ENCODE results near the gene MRPS6.
A peak's percentile ranks its signal among the peaks of the same experiment; 100 is the strongest.

MRPS6 gene

DNA sequence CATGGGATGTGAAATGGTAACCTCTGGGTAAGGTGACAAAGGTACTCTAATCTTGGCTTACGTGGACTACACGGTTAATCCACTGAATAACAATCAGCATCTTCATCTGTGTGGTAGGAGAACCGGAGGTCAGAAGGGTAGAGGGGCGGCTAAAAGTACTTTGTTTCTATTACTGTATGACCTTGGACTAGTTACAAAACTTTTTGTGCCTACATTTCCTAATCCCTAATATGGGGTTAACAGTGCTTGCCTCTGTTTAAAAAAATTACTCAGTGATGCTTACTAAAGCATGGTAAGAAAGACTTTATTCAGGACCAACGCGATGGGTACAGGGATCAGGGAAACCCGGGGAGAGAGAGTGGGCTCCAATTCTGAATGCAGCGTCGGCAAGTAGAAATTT, 1.7 kb upstream of the MRPS6 start:
- DNase-seq (ENCODE audit: low read depth in 2 of 2) = no peak

DNA sequence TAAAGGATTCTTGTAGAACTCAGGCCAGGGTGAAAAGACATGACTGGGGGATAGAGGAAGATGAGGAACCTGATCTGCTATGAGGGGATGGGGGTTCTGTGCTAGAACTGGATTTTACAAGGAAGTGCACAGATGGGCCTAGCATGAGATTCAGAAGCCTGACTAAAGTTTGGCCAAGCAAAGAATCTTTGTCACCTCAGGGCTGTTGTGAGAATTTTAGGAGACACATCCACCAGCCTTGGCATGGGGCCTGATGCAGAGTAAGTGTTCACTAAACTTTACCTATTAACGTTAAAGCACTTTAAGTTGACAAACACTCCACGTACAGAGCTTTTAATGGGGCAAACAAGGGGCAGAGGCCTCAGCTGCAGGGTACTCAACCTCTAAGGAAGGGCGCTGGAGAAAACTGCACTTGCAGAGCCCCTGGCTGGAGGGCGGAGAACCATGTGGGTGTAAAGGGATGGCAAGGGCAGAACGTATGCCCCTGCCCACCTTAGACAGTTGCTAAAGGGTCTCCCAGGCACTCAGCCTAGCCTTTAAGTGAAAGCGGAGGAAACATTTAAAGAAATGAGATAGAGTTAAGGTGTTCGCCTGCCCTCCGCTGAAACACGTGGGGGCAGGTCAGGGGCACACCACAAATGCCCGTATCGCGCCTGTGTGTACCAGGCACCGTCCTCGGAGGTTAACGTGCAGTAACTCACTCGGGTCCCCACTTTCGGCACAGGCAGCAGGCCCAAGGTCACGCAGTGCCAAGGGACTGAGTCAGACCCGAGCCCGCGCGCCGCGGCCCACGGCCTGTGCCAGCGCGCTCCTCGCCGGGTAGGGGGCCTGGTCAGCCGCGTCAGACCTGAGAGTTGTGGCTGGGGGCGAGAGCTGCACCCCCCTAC, 990 bp upstream of the MRPS6 start:
- no peak for DNase-seq (ENCODE audit: low read depth in 2 of 2)

DNA sequence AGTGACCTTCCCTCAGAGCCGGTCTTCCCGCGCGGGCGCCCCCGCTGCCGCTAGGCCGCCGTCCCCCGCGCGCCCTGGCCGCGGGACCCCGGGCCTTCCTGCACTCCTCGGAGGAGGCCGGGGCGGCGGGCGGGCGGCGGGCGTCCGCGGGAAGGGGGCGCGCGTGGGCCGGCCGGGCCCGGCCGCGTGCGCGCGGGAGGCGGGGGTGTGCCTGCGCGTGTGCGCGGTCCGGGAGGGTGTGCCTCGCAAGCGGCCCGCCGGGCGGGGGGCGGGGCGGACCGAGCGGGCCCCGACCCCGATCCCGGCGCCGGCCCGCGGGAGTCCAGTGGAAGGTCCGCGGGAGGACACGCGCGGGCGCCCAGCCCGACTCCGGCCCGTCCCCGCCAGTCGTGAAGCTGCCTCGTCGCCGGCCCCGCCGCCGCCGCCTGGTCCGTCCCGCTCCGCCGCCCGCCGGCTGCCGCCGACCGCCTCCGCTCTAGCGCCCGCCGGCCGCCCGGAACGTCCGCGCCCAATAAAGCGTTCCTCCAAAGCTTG, 438 bp downstream of the MRPS6 start:
- peak in 1 of 2 experiments; percentile 11 for DNase-seq (ENCODE audit: low read depth in 2 of 2)

DNA sequence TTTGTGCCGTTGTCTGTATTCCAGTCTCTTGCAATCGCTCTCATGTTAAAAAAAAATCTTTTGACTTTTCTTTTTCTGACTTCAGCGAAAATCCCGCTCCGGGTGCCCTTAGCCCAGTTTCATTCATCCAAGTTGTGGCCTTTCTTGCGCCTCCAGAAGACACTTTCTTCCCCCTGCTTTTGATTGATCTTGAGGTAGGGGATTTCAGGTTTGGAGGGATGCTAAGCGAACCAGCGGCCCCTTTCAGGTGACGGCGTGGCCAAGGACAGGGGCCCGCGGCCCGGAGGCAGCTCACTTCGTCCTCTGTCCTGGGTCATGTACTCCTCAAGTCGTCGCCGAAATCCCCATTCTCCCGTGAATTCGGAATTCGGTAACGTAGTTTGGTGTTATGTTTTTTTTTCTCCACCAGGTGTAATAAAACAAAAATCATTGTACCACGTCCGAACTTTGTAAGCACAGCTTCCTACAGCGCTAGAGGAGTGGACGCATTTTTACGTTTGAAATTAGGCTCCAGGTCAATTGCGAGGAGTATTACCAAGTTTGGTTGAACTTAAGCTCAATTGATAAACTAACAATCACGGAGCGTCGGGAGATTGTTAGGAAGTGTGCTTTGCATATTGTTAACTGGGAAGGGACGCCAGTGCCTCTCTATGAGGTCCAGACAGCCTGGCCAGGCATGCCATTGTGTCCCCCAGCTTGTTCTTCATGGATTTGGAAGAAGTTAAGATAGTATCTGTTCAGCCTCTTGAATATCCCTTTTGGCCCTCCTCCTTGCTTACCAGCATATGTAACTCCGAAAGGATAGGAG, 1.1 kb downstream of the MRPS6 start:
- DNase-seq (ENCODE audit: low read depth in 2 of 2) = no peak

DNA sequence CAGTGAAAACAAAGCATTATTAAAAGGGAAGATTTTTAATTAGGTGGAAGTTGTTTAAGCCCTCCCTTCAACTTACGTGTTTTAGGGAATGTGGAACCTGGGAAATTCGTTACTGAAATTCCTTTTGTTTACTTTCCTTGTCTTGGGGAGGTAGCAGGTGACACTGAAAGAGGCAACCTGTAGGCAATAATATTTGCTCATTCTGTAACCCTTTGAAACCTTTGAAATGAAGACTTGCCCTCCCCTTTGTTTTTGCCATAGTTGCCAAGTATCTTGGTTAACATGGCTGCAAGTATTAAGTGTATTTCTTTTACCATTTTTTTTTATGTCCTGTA, 1.7 kb downstream of the MRPS6 start:
- no peak for DNase-seq (ENCODE audit: low read depth in 2 of 2)

DNA sequence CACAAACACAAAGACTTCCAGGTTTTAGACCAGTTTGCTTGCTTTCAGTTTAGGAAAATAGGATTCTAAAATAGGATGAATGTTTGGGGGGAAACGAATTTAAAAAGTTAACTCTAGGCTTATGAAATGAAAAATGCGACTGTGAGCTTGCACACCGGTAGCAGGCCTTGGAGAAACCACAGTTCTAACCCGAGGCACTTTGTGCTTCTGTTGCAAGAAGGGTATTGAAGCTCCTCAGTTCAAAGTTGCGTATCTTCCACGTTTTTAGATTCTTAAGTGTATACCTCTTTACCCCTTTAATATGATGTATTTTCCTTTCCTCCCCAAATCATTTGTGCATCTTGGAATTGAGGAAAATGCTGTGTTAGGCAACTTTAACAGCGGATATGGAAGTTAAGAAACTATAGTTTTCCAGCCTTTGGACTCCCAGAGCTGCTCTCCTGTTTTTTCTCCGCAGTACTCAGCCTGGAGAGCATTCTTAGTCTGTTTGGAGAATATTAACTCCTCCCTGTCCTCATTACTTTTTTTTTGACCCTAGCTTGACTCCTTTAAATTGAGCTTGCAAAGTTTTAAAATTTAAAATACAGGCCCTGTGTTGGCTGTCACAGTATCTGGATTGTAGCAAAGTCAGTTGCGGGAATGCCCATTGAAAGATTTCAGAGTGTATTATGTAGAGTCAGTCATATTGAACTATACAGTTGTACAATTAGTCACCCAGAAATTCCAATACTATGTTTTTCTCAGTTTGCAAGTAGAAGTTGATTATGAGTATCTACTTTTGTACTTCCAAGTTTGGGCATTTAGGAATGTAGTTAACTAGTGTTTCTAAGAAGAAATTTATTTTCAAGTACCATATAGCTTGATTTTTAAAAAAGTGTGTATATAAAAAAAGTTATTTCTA, 2.6 kb downstream of the MRPS6 start:
- no peak for DNase-seq (ENCODE audit: low read depth in 2 of 2)

DNA sequence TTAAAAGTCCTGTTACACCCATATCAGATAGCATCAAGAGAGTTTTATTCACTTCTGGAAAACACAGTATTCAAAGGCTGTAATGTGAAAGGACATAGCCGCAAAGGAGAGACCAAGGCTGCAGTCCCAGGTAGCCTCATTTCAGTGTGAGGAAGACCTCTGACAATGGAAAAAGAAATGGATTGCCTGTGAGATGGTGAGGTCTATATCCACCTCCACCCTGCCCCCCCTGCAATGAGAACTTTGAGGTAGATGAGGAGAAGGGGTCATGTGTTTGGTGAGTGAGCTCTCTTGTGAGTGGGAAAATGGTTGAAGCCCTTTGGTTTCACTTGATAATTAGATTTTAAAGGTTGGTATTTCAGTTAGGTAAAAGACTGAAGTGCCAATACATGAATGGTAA, 3.5 kb downstream of the MRPS6 start:
- DNase-seq (ENCODE audit: low read depth in 2 of 2) = no peak

DNA sequence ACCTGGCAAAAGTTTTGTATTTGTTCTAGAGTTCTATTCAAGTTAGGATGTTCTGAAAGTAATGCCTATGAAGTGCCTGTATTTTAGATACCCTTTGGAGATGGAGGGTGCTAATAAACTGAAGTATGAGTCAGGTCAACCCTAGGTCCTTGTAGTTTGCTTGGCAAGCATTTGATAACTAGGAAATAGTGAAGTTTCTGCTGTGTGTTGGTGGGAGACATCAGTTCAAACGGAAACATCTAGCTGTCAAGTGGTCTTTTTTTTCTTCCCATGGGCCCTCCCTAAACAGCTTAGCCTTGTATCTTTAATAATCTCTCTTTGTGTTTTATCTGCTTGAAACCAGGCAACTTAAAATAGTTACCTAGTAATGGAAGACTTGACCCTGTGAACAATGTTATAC, 4.5 kb downstream of the MRPS6 start:
- DNase-seq (ENCODE audit: low read depth in 2 of 2) = no peak

DNA sequence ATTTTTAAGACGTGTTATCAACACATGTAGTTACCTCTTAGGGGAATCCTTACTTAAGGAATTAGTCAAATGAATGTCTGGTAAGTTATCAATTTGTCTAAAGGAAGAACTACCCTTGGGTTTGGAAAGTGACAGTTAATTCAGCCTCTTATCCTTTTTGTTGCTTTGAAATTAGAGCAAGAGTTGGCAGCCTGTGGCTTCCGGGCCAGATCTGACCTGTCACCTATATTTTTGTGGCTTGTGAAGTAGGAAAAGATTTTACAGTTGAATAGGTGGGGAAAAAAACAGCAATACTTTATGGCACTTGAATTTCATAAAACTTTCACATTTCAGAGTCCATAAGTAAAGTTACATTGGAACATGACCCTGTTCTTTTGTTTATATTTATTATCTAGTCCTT, 5.5 kb downstream of the MRPS6 start:
- no peak for DNase-seq (ENCODE audit: low read depth in 2 of 2)

DNA sequence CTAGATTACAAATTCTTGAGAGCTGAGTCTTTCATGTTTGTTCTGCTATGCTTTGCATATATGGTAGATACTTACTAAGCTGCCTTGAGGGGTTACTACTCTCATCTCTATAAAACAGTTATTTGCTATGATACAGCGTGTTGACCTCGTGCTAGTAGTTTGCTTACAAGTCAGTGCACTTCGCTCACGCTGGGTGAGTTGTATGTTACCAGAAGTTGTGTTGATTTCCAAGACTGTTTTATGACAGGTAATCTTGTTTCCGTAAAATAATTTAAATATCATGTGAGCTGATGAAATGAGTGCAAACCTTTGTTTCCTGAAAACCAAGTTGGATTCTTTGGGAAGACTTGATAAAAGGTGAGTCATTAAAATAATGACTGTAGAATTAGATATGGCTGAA, 7.3 kb downstream of the MRPS6 start:
- DNase-seq (ENCODE audit: low read depth in 2 of 2) = no peak

DNA sequence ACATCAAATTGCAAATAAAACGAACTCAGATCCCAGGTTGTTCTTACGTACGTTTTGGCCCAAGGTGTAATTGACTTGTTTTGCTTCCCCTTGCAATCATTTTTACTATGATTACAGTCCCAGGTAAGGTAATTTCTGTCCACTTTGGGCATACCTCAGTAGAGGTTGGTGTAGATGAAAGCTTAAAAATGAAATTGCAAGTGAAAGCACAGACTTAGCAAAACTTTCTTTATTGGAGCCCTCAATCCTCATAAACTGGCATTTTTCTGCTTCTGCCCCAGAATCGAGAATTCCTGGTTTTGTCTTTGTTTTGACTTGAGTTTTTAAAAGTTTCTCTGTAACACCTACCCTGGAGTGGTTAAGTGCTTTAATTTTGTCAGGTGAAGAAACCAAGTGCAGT, 9.4 kb downstream of the MRPS6 start:
- DNase-seq (ENCODE audit: low read depth in 2 of 2) = no peak

DNA sequence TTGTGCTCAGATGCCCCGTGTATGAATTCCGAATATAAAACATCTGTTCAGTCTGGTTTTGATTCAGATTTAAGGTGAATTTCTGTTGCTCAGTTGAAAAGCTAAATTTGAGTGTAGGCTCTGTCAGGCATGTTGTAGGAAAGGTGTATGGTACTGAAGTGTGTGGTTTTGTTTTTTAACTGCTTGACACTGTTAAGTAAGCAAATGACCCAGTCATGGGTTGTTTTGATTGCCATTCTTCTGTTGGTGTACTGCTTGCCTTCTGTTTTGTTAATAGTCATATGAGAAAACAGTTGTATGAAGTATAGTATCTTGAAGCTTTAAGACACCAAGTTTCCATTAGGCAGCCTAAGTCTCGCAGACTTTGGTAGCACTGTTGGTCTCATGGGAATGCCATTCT, 10.0 kb downstream of the MRPS6 start:
- no peak for DNase-seq (ENCODE audit: low read depth in 2 of 2)

DNA sequence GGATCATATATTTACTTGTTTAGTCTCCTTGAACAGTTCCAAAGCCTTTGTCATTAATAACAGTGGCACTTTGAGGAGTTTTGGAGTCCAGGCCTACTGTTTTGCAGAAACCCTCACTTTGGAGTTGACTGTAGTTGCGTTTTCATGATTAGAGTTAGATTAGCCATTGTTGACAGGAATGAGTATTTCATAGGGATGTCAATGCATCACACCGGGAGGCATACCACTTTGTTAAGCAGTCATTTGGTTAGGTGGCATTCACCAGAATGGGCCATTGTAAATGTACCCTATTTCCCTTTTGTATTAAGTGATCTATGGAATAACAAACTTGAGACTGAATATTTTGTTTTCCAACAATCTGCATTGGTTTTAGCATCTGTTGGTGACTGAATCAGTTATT, 11.8 kb downstream of the MRPS6 start:
- DNase-seq (ENCODE audit: low read depth in 2 of 2) = no peak

DNA sequence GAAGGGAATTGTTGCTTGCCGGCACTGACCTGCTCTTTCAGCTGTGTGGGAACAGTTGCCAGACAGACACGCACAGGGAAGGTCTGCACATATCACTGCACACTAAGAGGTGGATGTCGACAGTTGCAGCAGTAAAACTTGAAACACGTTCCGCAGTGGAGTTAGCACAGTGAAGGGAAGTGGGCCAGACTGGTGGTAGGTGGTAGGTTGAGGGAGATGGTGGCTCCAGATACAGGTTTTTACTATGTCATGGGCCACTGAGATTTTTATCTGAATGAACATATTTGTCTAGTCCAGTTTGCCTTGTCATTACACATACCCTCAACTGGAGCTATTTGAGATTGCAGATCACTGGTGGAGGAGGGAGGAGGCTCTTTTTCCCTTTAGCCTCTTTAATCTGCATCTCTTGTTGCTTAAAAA, 13.5 kb downstream of the MRPS6 start:
- DNase-seq (ENCODE audit: low read depth in 2 of 2) = no peak

DNA sequence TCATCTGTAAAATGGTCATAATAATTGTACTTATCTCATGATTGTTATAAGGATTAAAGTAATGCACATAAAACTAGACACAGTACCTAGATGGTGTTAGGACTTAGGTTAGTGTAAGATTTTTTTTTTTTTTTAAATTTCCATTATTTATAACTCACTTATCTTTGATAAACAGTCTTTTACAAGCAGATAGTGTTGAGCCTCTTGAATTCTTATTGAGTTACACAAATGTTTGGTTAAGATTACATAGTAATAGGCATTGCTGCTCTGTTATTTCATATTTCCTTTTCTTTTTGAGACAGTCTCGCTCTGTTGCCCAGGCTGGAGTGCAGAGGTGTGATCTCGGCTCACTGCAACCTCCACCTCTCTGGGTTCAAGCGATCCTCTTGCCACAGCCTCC, 15.4 kb downstream of the MRPS6 start:
- DNase-seq (ENCODE audit: low read depth in 2 of 2) = no peak

DNA sequence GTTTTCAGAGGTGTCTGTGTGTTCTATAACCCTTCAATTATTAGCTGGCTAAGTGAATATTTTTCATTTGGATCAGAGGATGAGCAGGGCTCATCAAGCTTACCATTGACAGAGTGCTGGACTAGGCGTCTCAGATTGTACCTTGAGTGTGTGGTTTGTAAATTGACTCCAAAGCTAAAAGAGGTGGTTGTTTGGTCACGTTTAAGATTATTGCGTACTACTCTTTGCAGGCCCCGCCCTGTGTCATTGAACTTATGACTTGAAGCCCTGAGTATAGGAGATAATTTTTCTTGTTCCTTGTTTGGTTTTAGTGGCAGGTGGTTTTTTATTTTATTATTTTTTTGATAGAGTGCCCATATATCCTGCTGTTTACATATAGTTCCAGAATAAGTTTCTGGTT, 17.7 kb downstream of the MRPS6 start:
- DNase-seq (ENCODE audit: low read depth in 2 of 2) = no peak

DNA sequence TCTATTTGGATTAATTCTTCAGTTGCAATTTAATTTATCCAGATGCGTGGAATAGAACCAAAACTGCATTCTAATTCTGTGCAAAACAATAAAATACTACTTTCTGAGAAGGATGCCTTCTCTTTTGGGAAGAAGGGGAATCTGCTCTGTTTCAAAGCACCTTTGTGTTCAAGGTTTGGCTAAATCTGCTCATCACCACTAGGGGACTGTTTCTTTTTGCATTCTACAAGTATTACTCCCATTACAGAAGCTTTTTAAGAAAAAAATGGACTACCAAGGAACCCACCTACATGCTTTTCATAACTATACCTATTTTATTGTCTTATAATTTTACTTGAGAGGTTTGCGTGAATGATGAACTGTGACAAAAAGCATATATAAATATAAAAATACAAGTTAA, 18.2 kb downstream of the MRPS6 start:
- no peak for DNase-seq (ENCODE audit: low read depth in 2 of 2)

DNA sequence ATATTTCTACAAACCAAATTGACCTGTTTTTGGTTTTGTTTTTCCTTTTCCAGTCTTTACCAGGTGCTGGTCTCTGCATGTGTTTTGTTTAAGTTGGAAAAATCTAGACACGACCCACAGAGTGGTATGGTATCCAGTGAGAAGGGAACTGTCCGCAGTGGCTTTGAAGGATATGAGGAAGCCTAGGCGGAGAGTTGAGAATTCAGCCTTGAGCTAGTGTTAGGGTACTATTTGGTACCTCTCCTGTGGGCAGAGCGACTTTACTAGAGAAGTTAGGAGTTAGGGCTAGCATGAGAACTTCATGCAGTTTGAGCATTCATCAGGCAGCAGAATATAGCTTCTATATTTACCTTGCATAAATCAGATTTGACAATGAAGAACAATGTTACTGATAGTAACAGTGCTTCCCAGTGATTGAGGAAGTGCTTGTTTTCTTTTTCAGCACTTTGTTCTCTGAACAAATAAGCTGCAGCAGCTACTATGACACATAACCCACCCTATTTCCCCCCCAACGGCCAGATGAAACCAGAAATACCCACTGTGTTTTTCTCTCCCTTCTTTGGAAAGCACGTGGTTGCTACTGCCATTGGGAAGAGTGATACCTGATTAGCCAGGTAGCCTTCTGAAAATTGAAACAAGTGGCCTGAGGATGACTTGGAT, 19.0 kb downstream of the MRPS6 start:
- DNase-seq (ENCODE audit: low read depth in 2 of 2) = no peak

DNA sequence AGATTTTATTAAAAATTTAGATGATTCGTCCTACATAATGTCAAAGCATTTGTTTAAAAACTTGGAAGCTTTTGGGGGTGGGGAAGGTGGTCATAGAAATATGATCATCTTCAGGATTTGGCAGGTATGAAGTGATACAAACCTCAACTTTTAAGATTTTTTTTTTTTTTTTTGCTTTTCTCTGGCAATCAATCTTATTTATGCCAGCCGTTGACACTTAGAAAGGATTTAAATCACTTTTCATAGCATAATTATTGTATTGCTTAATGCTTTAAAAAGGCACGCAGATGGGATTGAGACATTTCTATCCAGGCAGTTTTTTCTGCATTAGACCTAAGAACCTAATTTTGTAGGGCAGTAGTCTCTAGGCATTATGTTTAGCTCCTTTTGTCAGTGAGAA, 19.7 kb downstream of the MRPS6 start:
- DNase-seq (ENCODE audit: low read depth in 2 of 2) = no peak

DNA sequence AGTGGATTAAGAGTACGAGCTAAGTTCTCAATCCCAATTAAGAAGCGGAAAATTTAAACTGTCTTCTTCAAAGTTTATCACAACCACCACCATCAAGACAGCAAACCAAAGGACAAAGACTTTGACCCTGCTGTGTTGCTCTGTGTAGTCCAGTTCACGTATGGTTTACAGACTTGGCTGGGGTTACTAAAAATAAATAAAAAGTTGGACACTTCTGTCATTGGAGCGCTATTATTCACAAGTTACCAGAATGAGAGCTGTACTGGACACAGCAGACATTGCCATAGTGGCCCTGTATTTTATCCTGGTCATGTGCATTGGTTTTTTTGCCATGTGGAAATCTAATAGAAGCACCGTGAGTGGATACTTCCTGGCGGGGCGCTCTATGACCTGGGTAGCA, 21.6 kb downstream of the MRPS6 start:
- no peak for DNase-seq (ENCODE audit: low read depth in 2 of 2)

DNA sequence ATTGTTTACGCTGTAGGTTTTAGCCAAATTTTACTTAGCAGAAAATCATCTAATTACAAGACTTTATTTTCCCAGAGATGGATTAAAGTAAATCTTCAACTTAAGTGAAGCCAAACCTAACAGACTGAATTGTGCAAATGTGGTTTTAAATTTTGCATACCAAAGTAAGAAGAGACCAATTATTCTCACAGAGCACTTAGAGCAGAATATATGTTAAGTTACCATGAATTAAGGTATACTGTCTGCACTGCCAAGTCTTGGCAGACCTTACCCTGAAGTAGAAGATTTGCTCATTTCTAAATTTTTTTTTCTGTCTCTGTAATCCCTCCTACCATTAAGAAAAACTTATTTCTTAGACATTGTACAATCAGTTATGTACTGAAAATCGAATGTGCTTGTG, 24.1 kb downstream of the MRPS6 start:
- no peak for DNase-seq (ENCODE audit: low read depth in 2 of 2)

All from stimulated activated CD4-positive, alpha-beta T cell treated with anti-CD3 and anti-CD28 coated beads, Interleukin-12 subunit alpha, Interleukin-12 subunit beta, amount 100 ng/mL, for 24 hours (primary cell).